ENCODE results near the gene VPS72.

The VPS72 gene

DNA sequence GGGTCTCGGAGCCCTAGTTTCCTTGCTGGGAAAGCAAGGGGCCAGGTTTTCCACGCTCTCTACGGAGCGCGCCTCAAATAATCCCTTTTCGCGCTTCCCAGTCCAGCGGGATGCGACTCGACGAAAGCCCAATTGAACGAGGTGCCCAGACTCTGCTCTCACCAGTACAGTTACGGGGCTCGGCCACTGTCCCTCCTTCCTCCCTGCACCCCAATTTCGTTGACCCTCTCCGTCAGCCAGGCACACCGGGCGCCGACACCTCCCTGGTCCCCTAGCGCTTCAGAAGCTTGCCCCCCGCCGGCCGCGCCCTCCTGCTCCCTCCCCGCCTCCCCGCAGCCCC is 44.0 kb downstream of the VPS72 start:
- H3K4me3 ChIP-seq (ENCODE audit: low read depth, low read length): peak overlapping the region; percentile 53
- TF ChIP-seq MYC (IDR thresholded peaks at IDR 0.05; ENCODE audit: low read depth, low read length) (no peak), MAX (IDR thresholded peaks at IDR 0.05; ENCODE audit: low read depth, low read length) (no peak), POLR2A (IDR thresholded peaks at IDR 0.05; ENCODE audit: extremely low read depth, insufficient read length) (no peak), CTCF (IDR thresholded peaks at IDR 0.05; ENCODE audit: low read depth, low read length) (no peak)
- no peak for DNase-seq (ENCODE audit: low read depth)

- DNase-seq (ENCODE audit: low read depth): no peak
- TF ChIP-seq POLR2A (IDR thresholded peaks at IDR 0.05; ENCODE audit: extremely low read depth, insufficient read length) (no peak), MYC (IDR thresholded peaks at IDR 0.05; ENCODE audit: low read depth, low read length) (no peak), CTCF (IDR thresholded peaks at IDR 0.05; ENCODE audit: low read depth, low read length) (no peak), MAX (IDR thresholded peaks at IDR 0.05; ENCODE audit: low read depth, low read length) (no peak)
- no peak overlapping the region for H3K4me3 ChIP-seq (ENCODE audit: low read depth, low read length)
These were observed 44.5 kb downstream of the VPS72 start for GRCh38 chr1:151145304-151146071.

- H3K4me3 ChIP-seq (ENCODE audit: low read depth, low read length): no peak overlapping the region
- TF ChIP-seq CTCF (IDR thresholded peaks at IDR 0.05; ENCODE audit: low read depth, low read length) (no peak), MAX (IDR thresholded peaks at IDR 0.05; ENCODE audit: low read depth, low read length) (no peak), MYC (IDR thresholded peaks at IDR 0.05; ENCODE audit: low read depth, low read length) (no peak)
These were observed 45.3 kb downstream of the VPS72 start for GRCh38 chr1:151144474-151145303.

DNA sequence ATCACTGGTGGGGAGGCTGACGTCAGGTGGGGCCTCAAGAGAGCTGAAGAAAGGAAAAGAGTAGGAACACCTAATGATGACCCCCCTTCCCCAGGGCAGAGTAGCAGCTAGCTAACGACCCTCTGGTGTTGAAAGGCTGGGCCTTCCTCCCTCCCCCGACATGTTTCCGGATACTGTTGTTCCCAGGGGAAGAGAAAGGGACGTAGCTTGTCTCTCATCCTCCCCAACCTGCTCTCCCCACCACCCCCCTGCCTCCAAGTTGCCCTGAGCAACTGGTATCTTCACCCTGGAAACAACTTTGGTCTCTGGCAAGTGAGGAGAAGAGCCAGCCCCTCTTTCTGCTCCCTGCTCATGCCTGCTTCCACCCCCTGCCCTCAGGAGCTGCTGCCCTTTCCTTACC is 46.0 kb downstream of the VPS72 start:
- TF ChIP-seq MYC (IDR thresholded peaks at IDR 0.05; ENCODE audit: low read depth, low read length): no peak
- TF ChIP-seq MAX (IDR thresholded peaks at IDR 0.05; ENCODE audit: low read depth, low read length): no peak
- no peak for TF ChIP-seq CTCF (IDR thresholded peaks at IDR 0.05; ENCODE audit: low read depth, low read length)
- TF ChIP-seq POLR2A (IDR thresholded peaks at IDR 0.05; ENCODE audit: extremely low read depth, insufficient read length): no peak
- no peak overlapping the region for H3K4me3 ChIP-seq (ENCODE audit: low read depth, low read length)
- DNase-seq (ENCODE audit: low read depth): peak; percentile 28

More at GRCh38 chr1:151144474-151145303, 45.3 kb downstream of the VPS72 start:
- no peak for DNase-seq (ENCODE audit: low read depth)

- no peak for TF ChIP-seq MAX (IDR thresholded peaks at IDR 0.05; ENCODE audit: low read depth, low read length)
- no peak overlapping the region for H3K4me3 ChIP-seq (ENCODE audit: low read depth, low read length)
- DNase-seq (ENCODE audit: low read depth): no peak
These were observed 47.0 kb downstream of the VPS72 start for GRCh38 chr1:151143057-151143435.

DNA sequence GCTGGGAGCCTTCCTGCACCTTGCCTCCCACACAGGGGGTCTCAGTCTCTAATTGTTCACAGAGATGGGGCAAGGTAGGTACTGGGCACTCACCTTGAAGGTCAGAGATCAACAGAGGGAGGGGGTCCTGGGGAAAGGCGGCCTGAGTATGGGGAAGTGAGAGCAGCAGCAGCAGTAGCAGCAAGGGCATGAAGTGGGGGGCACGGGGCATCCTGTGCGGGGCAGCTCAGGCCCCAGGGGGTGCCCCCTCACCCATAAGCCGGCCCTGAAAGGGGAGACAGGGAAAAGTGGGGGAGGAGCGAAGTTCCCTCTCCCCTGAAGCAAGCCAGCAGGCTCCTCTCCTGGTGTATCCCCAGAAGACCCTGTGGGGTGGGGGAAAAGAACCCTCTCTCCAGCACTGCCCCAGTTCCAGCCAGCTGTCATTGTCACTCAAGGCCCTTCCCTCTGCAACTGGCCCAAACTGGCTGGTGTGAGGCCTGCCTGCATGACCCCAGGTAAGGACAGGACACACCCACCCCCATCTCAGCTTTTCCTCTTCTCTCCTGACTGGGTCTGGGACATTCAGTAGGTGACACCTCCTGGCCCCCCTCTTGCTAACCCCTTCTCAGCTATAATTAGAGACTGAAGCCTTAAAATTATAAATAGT is 47.5 kb downstream of the VPS72 start:
- no peak overlapping the region for H3K4me3 ChIP-seq (ENCODE audit: low read depth, low read length)
- DNase-seq (ENCODE audit: low read depth): no peak
- TF ChIP-seq MAX (IDR thresholded peaks at IDR 0.05; ENCODE audit: low read depth, low read length) (no peak), CTCF (IDR thresholded peaks at IDR 0.05; ENCODE audit: low read depth, low read length) (no peak), POLR2A (IDR thresholded peaks at IDR 0.05; ENCODE audit: extremely low read depth, insufficient read length) (no peak), MYC (IDR thresholded peaks at IDR 0.05; ENCODE audit: low read depth, low read length) (no peak)

Data from NB4 (cell line).